ENCODE data around the gene PIMREG. TPM values are rescaled to one million over a fixed set of nuclear protein-coding genes. Genes with fewer than 3 reads are reported as not detected.

PIMREG gene
- total RNA-seq, 4 donors from 2014 or later: 16.0 TPM; not detected in 3

DNA sequence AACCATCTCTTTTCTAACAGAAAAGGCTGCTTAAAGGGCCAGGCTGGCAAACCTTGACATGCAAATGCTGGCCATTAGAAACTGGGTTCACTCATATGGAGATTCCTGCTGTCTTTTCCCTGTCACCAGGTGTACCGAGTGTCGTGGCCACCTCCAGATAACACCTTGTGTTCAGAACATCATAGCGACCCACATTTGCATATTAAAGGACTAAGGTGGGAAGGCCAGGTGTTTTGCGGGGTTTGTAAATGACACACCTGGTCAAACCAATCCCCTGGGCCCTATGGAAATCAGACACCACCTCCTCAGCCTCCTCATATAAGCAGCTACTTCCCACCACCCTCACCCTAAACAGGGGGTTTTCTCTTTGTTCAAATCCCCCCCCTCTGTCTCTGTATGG is 6.8 kb upstream of the PIMREG start:
- Histone ChIP-seq H3K27me3 (peaks cover 0 to 6% of the 10 kb centered on the region in 2 donors), H3K36me3 (no peaks in the 10 kb centered on the region), H3K27ac (no peak overlapping the region), H3K4me3 (no peak overlapping the region), H3K4me1 (no peaks in the 10 kb centered on the region), H3K9me3 (no peaks in the 10 kb centered on the region)
- no peak for DNase-seq
- intact Hi-C loops (cut with DNase I; ENCODE audit: low total_unique reads): no loop called here
- TF ChIP-seq CTCF (IDR thresholded peaks at IDR 0.05): no peak
- TF ChIP-seq POLR2A (IDR thresholded peaks at IDR 0.05): no peak

GRCh38 chr17:6437956-6438355 is 6.3 kb upstream of the PIMREG start:
- TF ChIP-seq POLR2A (IDR thresholded peaks at IDR 0.05): no peak
- no peak for TF ChIP-seq CTCF (IDR thresholded peaks at IDR 0.05)
- H3K36me3 ChIP-seq: no peaks in the 10 kb centered on the region
- no peak overlapping the region for H3K4me3 ChIP-seq
- peaks cover 0 to 6% of the 10 kb centered on the region in 2 donors for H3K27me3 ChIP-seq
- H3K9me3 ChIP-seq: no peaks in the 10 kb centered on the region
- no peaks in the 10 kb centered on the region for H3K4me1 ChIP-seq
- H3K27ac ChIP-seq: no peak overlapping the region
- DNase-seq: no peak
- intact Hi-C loops (cut with DNase I; ENCODE audit: low total_unique reads): no loop called here

DNA sequence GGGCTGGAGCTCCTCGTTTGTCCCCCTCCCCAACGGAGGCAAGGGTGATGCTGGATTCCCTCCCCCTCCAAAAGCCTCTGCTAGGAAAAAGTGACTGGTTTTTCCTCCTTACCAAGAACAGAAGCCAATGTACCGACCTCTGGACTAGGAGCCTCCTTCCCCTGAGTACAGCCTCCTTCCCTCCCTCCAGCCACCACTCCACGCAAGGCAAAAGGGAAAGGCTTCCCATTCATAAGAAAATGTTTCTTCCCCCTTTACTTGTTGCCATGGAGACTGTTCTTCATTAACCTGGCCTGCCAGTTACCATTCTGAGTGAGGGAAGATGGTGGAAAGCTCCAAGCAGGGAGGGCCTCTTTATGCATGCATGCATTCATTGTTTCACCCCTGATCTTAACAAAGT is 4.3 kb upstream of the PIMREG start:
- DNase-seq: no peak
- Histone ChIP-seq H3K4me3 (no peak overlapping the region), H3K27ac (no peak overlapping the region), H3K4me1 (no peaks in the 10 kb centered on the region), H3K27me3 (peaks cover 0 to 6% of the 10 kb centered on the region in 2 donors), H3K36me3 (no peaks in the 10 kb centered on the region), H3K9me3 (no peaks in the 10 kb centered on the region)
- intact Hi-C loops (cut with DNase I; ENCODE audit: low total_unique reads): no loop called here
- no peak for TF ChIP-seq POLR2A (IDR thresholded peaks at IDR 0.05)
- TF ChIP-seq CTCF (IDR thresholded peaks at IDR 0.05): no peak

DNA sequence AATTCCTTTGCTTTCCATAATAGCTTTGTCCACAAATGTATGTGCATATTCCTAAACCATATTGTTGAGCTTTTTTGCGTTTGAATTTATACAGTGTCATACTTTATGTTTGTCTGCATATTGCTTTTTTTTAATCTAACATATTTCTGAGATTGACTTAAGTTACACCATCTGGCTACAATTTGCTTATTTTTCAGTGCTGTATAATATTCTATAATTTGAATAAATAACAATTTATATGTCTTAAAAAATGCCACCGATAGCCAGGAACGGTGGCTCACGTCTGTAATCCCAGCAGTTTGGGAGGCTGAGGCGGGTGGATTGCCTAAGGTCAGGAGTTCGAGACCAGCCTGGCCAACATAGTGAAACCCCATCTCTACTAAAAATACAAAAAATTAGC is 1.5 kb upstream of the PIMREG start:
- no peaks in the 10 kb centered on the region for H3K9me3 ChIP-seq
- intact Hi-C loops (cut with DNase I; ENCODE audit: low total_unique reads): no loop called here

More for the DNA sequence above, 1.5 kb upstream of the PIMREG start:
- H3K4me3 ChIP-seq: no peak overlapping the region
- no peak for TF ChIP-seq CTCF (IDR thresholded peaks at IDR 0.05)
- TF ChIP-seq POLR2A (IDR thresholded peaks at IDR 0.05): no peak
- H3K36me3 ChIP-seq: no peaks in the 10 kb centered on the region
- H3K4me1 ChIP-seq: no peaks in the 10 kb centered on the region
- DNase-seq: no peak
- no peaks in the 10 kb centered on the region for H3K27me3 ChIP-seq
- no peak overlapping the region for H3K27ac ChIP-seq
